GM12864 (cell line): ENCODE measurements around the gene PDE4D.

Experiments
- DNase-seq: peaks from one replicate; pipeline ENCODE4 v3.0.0-alpha.2; 2011; ENCODE audit warnings: low read depth
- H3K4me3 ChIP-seq: 2 replicates; pipeline ENCODE4 v1.5.1; 2011; ENCODE audit warnings: mild to moderate bottlenecking, low read depth, low read length, control low read depth
- TF ChIP-seq, protein P1 (sequence below): IDR thresholded peaks from 2 replicates; pipeline ENCODE4 v1.5.1; 2011; ENCODE audit warnings: low read depth, mild to moderate bottlenecking, moderate library complexity, low read length, control low read depth, inconsistent platforms; ENCODE audit errors: missing control alignments

PDE4D gene

DNA sequence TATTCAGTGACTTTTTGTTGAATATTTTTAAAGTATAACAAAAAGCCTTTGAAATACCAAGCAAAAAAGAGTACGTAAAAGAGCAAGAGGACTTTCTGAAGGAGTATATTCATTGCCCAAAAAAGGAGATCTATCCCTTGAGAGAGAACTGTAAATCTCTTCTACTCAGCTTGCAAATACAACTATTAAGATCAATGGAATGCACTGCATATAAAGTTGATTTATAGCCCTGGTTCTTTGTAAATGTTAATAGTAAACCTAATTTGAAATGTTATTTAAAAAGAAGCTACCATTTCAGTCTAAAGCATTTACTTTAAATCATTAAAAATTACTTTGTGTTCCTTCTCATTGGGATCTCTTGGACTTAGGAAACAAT lies 168.1 kb downstream of the PDE4D start:
- DNase-seq, result no peak
- no peak overlapping the region for H3K4me3 ChIP-seq
- TF ChIP-seq, protein P1, sequence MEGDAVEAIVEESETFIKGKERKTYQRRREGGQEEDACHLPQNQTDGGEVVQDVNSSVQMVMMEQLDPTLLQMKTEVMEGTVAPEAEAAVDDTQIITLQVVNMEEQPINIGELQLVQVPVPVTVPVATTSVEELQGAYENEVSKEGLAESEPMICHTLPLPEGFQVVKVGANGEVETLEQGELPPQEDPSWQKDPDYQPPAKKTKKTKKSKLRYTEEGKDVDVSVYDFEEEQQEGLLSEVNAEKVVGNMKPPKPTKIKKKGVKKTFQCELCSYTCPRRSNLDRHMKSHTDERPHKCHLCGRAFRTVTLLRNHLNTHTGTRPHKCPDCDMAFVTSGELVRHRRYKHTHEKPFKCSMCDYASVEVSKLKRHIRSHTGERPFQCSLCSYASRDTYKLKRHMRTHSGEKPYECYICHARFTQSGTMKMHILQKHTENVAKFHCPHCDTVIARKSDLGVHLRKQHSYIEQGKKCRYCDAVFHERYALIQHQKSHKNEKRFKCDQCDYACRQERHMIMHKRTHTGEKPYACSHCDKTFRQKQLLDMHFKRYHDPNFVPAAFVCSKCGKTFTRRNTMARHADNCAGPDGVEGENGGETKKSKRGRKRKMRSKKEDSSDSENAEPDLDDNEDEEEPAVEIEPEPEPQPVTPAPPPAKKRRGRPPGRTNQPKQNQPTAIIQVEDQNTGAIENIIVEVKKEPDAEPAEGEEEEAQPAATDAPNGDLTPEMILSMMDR, result no peak

GRCh38 chr5:59724482-59725391 lies 168.8 kb downstream of the PDE4D start:
- no peak overlapping the region for H3K4me3 ChIP-seq
- TF ChIP-seq, protein P1, result peak; percentile 64
- peak; percentile 4 for DNase-seq

GRCh38 chr5:59722874-59723273 lies 170.7 kb downstream of the PDE4D start:
- H3K4me3 ChIP-seq, result no peak overlapping the region
- DNase-seq, result no peak
- TF ChIP-seq, protein P1, result no peak

GRCh38 chr5:59721741-59722140 lies 171.8 kb downstream of the PDE4D start:
- DNase-seq, result no peak
- TF ChIP-seq, protein P1, result no peak
- no peak overlapping the region for H3K4me3 ChIP-seq

DNA sequence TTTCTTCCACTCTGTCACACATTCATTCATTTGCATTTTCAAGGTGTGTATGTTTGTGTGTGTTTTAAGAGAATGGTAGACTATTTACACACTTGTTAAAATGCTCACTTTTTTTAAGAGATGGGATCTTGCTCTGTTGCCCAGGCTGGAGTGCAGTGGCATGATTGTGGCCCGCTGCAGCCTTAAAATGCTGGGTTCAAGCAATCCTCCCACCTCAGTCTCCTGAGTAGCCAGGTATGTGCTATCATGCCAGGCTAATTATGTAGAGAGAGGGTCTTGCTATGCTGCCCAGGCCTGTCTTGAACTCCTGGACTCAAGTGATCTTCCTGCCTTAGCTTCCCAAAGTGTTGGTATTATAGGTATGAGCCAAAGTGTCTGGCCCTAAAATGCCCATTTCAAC lies 173.5 kb downstream of the PDE4D start:
- no peak overlapping the region for H3K4me3 ChIP-seq
- TF ChIP-seq, protein P1, result no peak
- DNase-seq, result no peak

- DNase-seq, result no peak
- TF ChIP-seq, protein P1, result no peak
- no peak overlapping the region for H3K4me3 ChIP-seq
These were observed 176.5 kb downstream of the PDE4D start for GRCh38 chr5:59716966-59717500.
